KOPT-K1 (cell line): Measurements from ENCODE around the gene ETFRF1.

Experiments used
- H3K27ac ChIP-seq: fragments of 200-600 bp; sonication (generic); 2 replicates; pipeline ENCODE4 v1.5.1; 2016; ENCODE audit warnings: antibody characterized with exemption, mild to moderate bottlenecking, low read depth, low read length; ENCODE audit not compliant: poor library complexity, severe bottlenecking
- H3K36me3 ChIP-seq: fragments of 200-600 bp; sonication (generic); 2 replicates; pipeline ENCODE4 v1.5.1; 2017; ENCODE audit warnings: antibody characterized with exemption, mild to moderate bottlenecking, low read length, moderate library complexity; ENCODE audit not compliant: insufficient read depth
- H3K9me3 ChIP-seq: fragments of 200-600 bp; sonication (generic); 2 replicates; pipeline ENCODE4 v1.5.1; 2017; ENCODE audit warnings: antibody characterized with exemption, low read length, mild to moderate bottlenecking; ENCODE audit not compliant: insufficient read depth, poor library complexity, severe bottlenecking

ETFRF1 gene

DNA sequence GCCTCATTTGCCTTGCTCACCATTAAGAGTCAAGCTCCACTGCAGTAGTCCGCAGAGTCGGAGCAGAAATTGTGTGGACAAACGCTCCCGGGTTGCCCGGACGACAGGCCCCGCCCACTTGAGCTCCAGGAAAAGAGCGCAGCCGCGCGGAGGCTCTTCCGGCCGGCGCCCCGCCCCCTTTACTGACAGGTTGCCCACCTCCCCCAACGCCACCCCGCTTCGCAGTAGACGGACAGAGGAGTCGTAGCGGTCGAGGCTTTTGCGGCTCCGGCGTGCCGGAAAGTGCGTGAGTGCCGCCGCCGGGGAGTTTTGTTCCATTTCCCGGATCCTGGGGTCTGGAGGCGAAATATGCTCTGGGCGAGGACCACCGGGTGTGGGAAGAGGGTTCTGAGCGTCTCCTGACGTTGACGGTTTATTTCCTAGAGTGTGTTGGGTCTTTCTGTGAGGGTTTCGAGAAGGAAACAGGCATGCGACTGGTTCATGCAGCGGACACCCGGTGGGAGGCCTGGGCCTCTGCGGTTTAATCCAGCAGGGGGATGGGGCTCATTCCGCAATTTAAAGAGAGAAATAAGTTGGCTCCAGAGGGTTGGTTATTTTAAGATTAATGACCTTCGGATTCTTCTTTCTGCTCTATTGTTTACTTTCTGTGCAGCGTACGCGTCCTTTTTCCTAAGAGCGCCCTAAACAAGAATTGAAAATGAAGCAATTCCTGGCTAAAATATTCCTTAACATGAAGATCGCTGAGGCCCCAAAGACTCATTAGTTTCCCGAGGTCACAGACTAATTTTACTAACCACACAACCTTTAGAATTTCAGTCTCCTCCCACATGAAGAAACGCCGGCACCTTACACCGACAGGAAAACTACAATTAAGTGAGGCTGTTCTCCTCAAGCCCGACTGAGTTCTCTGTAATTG is at the start of gene ETFRF1, which contains the start of gene DNAI7:
Gene ETFRF1, plus strand, starts transcription at position 182 of the 916 bp plus-strand sequence. CDS start 8,720 bp downstream, outside the sequence.
Gene DNAI7, minus strand, starts transcription at position 105 of the 916 bp plus-strand sequence. Its CDS starts 82 bp downstream, at position 23.
- Histone ChIP-seq H3K36me3 (no peaks in the 10 kb centered on the region), H3K9me3 (no peaks in the 10 kb centered on the region), H3K27ac (peak within 1 kb of the TSS; percentile 73)

DNA sequence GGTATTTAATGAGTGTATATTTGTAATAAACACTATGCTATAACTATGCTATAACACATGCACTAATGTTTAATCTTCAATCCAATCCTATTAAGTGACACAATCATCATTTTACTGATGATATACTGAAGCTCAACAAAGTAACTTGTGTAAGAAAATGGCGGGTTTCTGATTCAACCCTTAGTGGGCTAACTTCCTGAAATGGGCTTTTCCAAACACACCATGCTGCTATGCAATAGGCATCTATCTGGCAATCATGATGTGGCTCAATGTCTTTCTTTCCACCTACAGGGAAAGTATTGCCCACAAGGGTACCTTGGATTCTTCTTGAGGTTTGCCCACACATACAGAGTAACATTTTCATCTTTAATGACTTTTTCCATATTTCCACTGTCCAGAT is 48.4 kb upstream of the ETFRF1 start:
- no peaks in the 10 kb centered on the region for H3K9me3 ChIP-seq
- no peak overlapping the region for H3K27ac ChIP-seq
- H3K36me3 ChIP-seq = no peaks in the 10 kb centered on the region

- H3K9me3 ChIP-seq = no peaks in the 10 kb centered on the region
- H3K36me3 ChIP-seq = no peaks in the 10 kb centered on the region
- H3K27ac ChIP-seq = no peak overlapping the region
Observed at GRCh38 chr12:25151476-25151875, 43.6 kb upstream of the ETFRF1 start.

DNA sequence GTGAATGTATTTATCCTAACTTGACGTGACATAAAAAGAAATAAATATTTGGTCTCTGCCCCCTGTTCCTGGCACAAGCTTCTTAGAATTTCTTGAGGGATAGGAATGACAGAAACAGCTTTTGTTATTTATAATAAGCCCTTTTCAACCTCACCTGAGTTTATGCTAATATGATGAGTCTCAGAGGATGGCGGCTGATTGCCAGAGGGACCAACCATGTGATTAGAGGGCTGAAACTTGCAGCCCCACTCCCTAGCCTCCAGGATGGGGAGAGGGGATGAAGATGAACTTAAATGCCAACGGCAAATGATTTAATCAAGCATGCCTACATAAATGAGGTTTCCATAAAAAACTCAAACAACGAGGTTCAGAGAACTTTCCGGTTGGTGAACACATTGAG is 43.0 kb upstream of the ETFRF1 start:
- no peaks in the 10 kb centered on the region for H3K9me3 ChIP-seq
- no peaks in the 10 kb centered on the region for H3K36me3 ChIP-seq
- H3K27ac ChIP-seq = no peak overlapping the region

DNA sequence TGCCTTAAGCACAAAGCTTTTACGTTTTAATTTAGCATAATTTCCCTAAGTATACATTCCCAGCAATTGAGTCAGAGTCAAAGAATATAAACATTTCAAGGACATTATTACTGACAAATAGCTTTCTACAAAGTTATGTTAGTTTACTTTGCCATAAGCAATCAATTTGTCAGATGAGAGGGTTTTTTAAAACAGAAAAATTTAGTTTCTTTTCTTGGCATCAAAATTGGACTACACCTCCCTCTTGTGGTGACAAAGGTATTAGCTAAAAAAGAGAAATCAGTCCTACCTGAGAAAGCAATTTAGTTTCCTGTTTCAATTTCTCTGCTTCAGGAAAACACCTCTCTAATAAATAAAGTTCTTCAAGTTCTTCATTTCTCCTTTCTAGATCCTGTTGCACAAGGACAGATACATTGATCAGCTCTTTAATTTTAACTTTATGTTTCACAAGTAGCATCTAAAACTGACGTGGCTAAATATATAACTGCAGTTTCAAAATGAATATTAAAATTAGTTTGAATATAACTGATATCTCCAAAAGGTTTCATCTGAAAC is 39.9 kb upstream of the ETFRF1 start:
- no peaks in the 10 kb centered on the region for H3K9me3 ChIP-seq
- no peaks in the 10 kb centered on the region for H3K36me3 ChIP-seq
- no peak overlapping the region for H3K27ac ChIP-seq

DNA sequence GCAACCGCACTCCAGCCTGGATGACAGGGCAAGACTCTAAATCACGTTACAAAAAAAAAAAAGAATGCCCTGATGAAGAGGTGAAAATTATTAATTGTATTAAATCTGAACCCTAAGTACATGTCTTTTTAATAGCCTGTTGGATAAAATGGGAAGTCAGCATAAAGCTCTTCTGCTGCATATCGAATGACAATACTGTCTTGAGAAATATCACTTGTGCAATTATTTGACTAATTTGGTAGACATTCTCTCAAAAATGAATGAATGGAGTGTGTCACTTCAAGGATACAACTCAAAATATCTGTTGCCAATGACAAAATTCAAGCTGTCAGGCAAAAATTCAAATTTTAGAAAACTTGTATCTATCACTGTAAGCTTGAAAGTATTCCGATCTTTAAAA is 39.0 kb upstream of the ETFRF1 start:
- H3K36me3 ChIP-seq = no peaks in the 10 kb centered on the region
- no peaks in the 10 kb centered on the region for H3K9me3 ChIP-seq
- H3K27ac ChIP-seq = no peak overlapping the region

GRCh38 chr12:25162866-25163265 is 32.2 kb upstream of the ETFRF1 start:
- no peaks in the 10 kb centered on the region for H3K36me3 ChIP-seq
- no peaks in the 10 kb centered on the region for H3K9me3 ChIP-seq
- H3K27ac ChIP-seq = no peak overlapping the region

DNA sequence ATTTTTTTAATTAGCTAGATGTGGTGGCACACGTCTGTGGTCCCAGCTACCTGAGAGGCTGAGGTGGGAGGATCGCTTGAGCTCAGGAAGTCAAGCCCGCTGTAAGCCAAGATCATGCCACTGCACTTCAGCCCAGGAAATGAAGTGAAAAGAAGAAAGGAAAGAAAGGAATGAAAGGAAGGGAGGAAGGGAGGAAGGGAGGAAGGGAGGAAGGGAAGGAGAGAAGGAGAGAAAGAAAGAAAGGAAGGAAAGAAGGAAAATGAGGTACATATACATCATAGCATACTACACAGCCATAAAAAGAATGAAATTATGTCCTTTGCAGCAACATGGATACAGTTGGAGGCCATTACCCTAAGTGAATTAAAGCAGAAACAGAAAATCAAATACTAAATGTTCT is 12.3 kb upstream of the ETFRF1 start:
- Histone ChIP-seq H3K27ac (no peak overlapping the region), H3K36me3 (no peaks in the 10 kb centered on the region), H3K9me3 (no peaks in the 10 kb centered on the region)

DNA sequence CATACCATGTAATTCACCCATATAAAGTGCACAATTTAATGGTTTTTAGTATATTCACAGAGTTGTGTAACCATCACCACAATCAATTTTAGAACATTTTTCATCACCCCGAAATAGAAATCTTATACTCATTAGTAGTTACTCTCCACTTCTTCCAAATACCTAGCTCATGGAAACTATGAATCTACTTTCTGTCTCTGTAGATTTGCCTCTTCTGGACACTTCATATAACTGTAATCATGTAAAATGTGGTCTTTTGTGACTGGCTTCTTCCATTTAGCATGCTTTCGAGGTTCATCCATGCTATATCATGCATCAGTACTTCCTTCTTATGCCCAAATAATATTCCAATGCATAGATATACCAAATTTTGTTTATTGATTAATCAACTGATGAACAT is 10.9 kb upstream of the ETFRF1 start:
- no peak overlapping the region for H3K27ac ChIP-seq
- no peaks in the 10 kb centered on the region for H3K36me3 ChIP-seq
- no peaks in the 10 kb centered on the region for H3K9me3 ChIP-seq

DNA sequence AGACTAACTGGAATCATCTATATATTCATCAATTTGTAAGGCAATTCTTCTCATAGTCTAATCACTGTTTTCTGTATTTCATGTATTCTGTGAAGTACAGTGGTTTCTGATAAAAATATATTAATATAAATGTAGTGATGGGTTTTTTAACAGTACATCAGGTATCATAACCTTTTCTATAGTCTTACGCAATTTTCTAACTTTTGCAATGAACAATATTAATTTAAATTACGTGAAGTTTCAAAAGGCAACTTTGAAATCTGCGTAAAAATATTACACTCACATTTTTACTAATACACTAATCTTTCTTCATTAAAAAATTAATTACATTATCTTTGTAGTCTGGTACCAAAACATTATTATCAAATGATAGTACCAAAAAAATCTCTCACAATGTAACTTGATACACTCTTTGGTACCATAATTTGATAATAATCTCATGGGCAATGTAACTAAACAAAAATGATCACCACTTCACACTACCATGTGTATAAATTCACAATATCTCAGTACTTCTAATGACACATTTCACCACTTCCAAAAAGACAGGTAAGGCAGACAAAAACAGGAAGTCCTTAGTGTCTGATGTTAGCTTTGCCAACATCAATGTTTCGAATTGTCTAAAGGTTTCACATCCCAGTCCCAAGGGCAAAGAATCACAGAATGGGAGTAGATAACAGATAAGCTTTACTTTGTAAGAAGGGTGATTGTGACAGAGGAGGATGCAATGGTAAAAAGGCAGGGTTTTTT is 8.8 kb upstream of the ETFRF1 start:
- no peaks in the 10 kb centered on the region for H3K36me3 ChIP-seq
- no peaks in the 10 kb centered on the region for H3K9me3 ChIP-seq
- H3K27ac ChIP-seq = no peak overlapping the region

GRCh38 chr12:25186788-25187402 is 8.1 kb upstream of the ETFRF1 start:
- H3K9me3 ChIP-seq = no peaks in the 10 kb centered on the region
- no peaks in the 10 kb centered on the region for H3K36me3 ChIP-seq
- no peak overlapping the region for H3K27ac ChIP-seq

DNA sequence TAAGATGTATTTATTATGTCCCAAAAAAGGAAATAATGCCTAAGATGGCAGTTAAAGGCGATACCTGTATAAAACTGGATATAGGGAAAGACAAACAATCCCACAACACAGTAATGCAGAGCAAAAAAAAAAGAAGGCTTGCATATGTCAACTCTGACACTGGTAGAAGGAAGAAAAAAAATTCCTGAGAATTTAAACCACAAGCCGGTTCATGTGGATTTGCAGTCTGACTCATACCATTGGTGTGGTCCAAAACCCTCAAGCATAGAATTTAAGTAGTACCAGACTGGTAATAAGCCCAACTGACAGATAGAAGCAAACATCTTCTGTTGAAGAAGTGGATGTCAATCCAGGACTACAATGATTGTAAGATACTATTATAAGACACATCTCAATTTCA is 7.3 kb upstream of the ETFRF1 start:
- Histone ChIP-seq H3K9me3 (no peaks in the 10 kb centered on the region), H3K27ac (no peak overlapping the region), H3K36me3 (no peaks in the 10 kb centered on the region)

DNA sequence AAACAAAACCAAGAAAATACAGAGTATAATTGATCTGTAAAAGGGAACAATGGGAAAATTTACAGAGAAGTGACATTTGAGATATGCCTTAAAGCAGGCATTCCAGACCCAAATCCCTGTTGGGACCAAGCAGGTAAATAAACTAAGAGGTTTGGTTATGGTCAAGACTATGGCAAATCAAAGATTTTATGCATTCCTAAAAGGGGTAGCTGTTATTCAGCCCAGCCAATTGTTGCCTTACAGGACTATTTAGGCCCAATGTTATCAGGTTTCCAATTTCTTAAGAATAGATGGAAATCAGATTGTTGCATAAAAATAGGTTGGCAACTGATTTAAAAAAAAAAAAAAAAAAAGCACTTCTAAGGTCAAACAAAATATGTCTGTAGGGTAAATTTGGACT is 5.4 kb upstream of the ETFRF1 start:
- Histone ChIP-seq H3K9me3 (no peaks in the 10 kb centered on the region), H3K36me3 (no peaks in the 10 kb centered on the region), H3K27ac (no peak overlapping the region)

- no peak overlapping the region for H3K27ac ChIP-seq
- H3K36me3 ChIP-seq = no peaks in the 10 kb centered on the region
- H3K9me3 ChIP-seq = no peaks in the 10 kb centered on the region
Observed at GRCh38 chr12:25190793-25191192, 4.2 kb upstream of the ETFRF1 start.

- Histone ChIP-seq H3K36me3 (no peaks in the 10 kb centered on the region), H3K9me3 (no peaks in the 10 kb centered on the region), H3K27ac (no peak overlapping the region)
Observed at GRCh38 chr12:25194214-25194613, 823 bp upstream of the ETFRF1 start.
